Measurements from ENCODE around the gene GLDC. TPM values are rescaled to one million over a fixed set of nuclear protein-coding genes. Genes with fewer than 3 reads are reported as not detected.

The GLDC gene
- total RNA-seq, 1 donor from 2014 or later: 0.78 TPM

- Mint-ChIP-seq H3K36me3 (ENCODE audit: unreplicated experiment) (peaks cover 51% of the 10 kb centered on the region), H3K27ac (ENCODE audit: unreplicated experiment) (no peak overlapping the region), H3K4me3 (ENCODE audit: unreplicated experiment) (no peak overlapping the region), H3K9me3 (ENCODE audit: unreplicated experiment) (no peaks in the 10 kb centered on the region), H3K27me3 (ENCODE audit: unreplicated experiment) (no peaks in the 10 kb centered on the region), H3K4me1 (ENCODE audit: unreplicated experiment) (peaks cover 16% of the 10 kb centered on the region)
- no peak for TF ChIP-seq CTCF (IDR thresholded peaks at IDR 0.05)
- no peak for DNase-seq (ENCODE audit: extremely low spot score, unreplicated experiment)
These were observed 154.7 kb downstream of the GLDC start for GRCh38 chr9:6490863-6491262.

- peaks cover 46% of the 10 kb centered on the region for H3K36me3 Mint-ChIP-seq (ENCODE audit: unreplicated experiment)
- DNase-seq (ENCODE audit: extremely low spot score, unreplicated experiment): no peak
- H3K27me3 Mint-ChIP-seq (ENCODE audit: unreplicated experiment): no peaks in the 10 kb centered on the region
- H3K27ac Mint-ChIP-seq (ENCODE audit: unreplicated experiment): no peak overlapping the region
- H3K4me3 Mint-ChIP-seq (ENCODE audit: unreplicated experiment): no peak overlapping the region
- no peak for TF ChIP-seq CTCF (IDR thresholded peaks at IDR 0.05)
- H3K9me3 Mint-ChIP-seq (ENCODE audit: unreplicated experiment): no peaks in the 10 kb centered on the region
- H3K4me1 Mint-ChIP-seq (ENCODE audit: unreplicated experiment): peaks cover 16% of the 10 kb centered on the region
These were observed 156.4 kb downstream of the GLDC start for GRCh38 chr9:6489099-6489498.

GRCh38 chr9:6488395-6488794 is 157.1 kb downstream of the GLDC start:
- H3K4me3 Mint-ChIP-seq (ENCODE audit: unreplicated experiment): no peak overlapping the region
- H3K27ac Mint-ChIP-seq (ENCODE audit: unreplicated experiment): no peak overlapping the region
- peaks cover 16% of the 10 kb centered on the region for H3K4me1 Mint-ChIP-seq (ENCODE audit: unreplicated experiment)
- DNase-seq (ENCODE audit: extremely low spot score, unreplicated experiment): no peak
- H3K36me3 Mint-ChIP-seq (ENCODE audit: unreplicated experiment): peaks cover 44% of the 10 kb centered on the region
- no peaks in the 10 kb centered on the region for H3K9me3 Mint-ChIP-seq (ENCODE audit: unreplicated experiment)
- TF ChIP-seq CTCF (IDR thresholded peaks at IDR 0.05): no peak
- H3K27me3 Mint-ChIP-seq (ENCODE audit: unreplicated experiment): no peaks in the 10 kb centered on the region

GRCh38 chr9:6484210-6484609 is 161.3 kb downstream of the GLDC start:
- Mint-ChIP-seq H3K9me3 (ENCODE audit: unreplicated experiment) (no peaks in the 10 kb centered on the region), H3K27me3 (ENCODE audit: unreplicated experiment) (no peaks in the 10 kb centered on the region), H3K36me3 (ENCODE audit: unreplicated experiment) (peaks cover 36% of the 10 kb centered on the region), H3K27ac (ENCODE audit: unreplicated experiment) (no peak overlapping the region), H3K4me1 (ENCODE audit: unreplicated experiment) (no peaks in the 10 kb centered on the region), H3K4me3 (ENCODE audit: unreplicated experiment) (no peak overlapping the region)
- DNase-seq (ENCODE audit: extremely low spot score, unreplicated experiment): no peak
- TF ChIP-seq CTCF (IDR thresholded peaks at IDR 0.05): no peak

Other genes starting within 250 kb of the GLDC start
- 66.7 and 69.6 TPM in 2 replicates for gene UHRF2, start 232.5 kb downstream of the GLDC start, total RNA-seq
- 23.5 and 25.3 TPM in 2 replicates for gene KDM4C, start 112.2 kb upstream of the GLDC start, total RNA-seq